Adipose tissue (tissue), 3 donors: ENCODE data around the gene SLC35E2B. TPM values are rescaled to one million over a fixed set of nuclear protein-coding genes. Genes with fewer than 3 reads are reported as not detected.

Experiments
- H3K27ac ChIP-seq: one replicate; pipeline ENCODE4 v1.5.1; 2013; ENCODE audit warnings: low read depth, low read length
- WGBS, 3 donors: extraction: QIAGEN DNeasy Blood & Tissue Kit; methylation state at CpG; one replicate each; pipeline ENCODE4 v1.1.7; 2013; 5-methylcytosine and 5-hydroxymethylcytosine counted together
- polyA plus RNA-seq, 3 donors: library from polyadenylated mRNA; stranded (reverse); fragments of 200-250 nt; gene quantifications; one replicate each; pipeline ENCODE4 v1.2.3, GENCODE V29; 2013
- donor health status: healthy with polysubstance abuse.
- donor health status: Bipolar disorder and iron deficiency.
- donor health status: healthy.

Gene SLC35E2B
- polyA plus RNA-seq, 3 donors = 15.1 to 19.5 (median 18.5) TPM

DNA sequence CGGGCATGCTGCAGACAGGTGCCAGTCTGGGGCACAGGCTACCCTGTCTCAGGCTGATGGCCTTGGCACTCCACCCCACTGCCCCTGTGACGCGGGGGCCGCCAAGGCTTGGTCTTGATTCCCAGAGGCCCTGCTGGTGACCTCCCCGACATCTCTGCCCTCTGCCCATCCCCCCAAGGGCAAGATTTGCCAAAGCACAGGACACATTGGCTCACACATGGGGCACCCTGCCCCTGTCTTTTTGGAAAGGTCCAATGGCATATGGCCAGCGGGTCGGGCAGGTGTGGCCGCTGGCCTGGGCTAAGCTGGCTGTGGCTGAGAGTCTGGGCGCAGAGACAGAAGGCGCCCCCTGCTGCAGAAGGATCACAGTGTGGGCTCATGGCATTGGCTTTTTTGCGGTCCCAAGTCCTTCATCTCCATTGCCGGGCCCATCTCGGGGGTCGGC is 72.7 kb downstream of the SLC35E2B start:
- H3K27ac ChIP-seq = no peak overlapping the region
- 57 to 87% (median 86%) methylated on average over 14 of the region's 14 CpGs for WGBS, 3 donors

DNA sequence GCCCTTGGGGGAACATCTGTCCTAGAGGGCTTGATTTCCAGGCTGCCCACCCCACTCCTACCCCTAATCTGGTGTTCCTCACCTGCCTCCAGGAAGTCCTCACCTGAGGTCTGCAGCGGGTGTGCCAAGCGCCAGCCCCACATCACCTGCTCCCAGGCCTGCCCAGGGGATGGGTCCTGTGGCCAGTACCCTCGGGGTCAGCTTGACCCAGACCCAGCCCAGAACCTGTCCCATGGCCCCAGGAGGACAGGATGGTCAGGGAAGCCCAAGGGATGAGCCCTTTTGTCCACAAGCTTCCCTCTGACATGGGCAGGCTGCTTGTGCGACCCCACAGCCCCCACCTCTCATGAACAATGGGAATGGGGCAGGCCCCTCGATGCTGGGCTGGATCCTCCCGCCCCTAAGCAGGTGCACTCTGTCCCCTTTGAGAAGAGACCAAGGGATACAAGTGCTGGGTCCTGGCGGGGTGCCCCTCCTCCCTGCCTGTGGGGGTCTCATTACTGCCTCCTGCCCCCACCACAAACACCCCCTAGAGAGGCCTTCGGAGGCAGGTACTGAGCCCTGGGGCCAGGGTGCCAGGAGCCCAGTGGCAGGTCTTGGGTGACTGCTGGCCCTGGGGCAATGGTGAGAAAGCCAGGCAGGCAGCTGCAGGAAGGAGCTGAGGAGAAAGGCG is 74.1 kb downstream of the SLC35E2B start:
- WGBS, 3 donors = 94 to 96% (median 96%) methylated on average over 9 of the region's 9 CpGs
- no peak overlapping the region for H3K27ac ChIP-seq

DNA sequence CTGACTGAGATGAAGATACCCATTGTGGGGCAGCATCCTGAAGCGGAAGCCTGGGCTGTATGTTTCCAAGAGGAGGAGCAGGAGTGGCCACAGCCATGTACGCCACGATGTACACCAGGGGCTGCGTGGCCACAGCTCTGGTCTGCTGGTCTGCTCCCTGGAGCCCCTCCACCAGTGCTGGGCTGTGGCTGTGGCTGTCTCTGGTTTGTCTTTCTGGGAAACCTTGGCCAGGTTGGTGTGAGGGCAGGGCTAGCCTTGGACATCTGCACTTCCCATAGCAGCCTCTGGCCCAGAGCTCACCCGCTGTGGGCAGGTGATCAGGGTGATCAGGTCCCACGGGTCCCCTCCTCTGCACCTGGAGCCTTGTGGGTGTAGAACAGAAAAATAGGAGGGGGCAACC is 74.7 kb downstream of the SLC35E2B start:
- 89 to 98% (median 94%) methylated on average over 6 of the region's 6 CpGs for WGBS, 3 donors
- H3K27ac ChIP-seq = no peak overlapping the region

DNA sequence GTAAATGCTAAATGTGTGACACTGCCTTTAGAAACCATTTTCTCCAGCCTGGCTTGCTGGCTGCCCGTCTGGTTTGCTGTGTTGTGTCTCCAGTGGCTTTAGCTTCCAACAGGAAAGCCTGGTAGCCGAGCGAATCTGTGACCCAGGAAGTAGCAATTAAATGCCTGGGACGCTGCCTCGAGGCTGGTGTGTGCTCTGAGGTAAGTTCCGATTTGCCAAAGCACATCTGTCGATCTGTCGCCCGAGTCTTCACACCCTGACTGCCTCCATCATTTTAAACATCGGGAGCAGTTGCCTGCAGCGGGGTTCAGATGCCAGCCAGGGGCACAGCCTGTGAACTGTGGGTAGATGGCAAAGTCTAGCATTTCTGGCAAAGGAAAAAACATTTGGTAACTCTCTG is 75.1 kb downstream of the SLC35E2B start:
- H3K27ac ChIP-seq = no peak overlapping the region
- 87 to 94% (median 90%) methylated on average over 11 of the region's 11 CpGs for WGBS, 3 donors

DNA sequence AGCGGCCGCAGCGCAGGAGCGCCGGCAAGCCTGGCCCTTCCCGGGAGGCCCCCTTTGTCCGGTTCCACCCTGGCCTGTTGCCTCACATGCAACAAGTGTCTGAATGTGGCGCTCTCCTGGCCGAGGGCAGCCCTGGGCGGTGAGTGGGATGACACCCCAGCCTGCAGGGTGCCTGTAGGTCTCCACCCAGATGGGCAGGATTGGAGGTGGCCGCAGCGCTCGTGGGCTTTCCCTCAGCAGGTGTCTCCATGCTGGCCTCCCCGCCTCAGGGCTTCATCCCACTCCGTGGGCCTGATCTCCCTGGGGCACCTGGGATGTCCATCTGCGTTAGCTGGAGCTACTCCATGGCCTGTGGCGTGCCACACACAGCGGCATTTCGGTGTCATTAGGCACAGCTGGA is 75.8 kb downstream of the SLC35E2B start:
- 69 to 87% (median 74%) methylated on average over 18 to 19 of the region's 19 CpGs for WGBS, 3 donors
- no peak overlapping the region for H3K27ac ChIP-seq

DNA sequence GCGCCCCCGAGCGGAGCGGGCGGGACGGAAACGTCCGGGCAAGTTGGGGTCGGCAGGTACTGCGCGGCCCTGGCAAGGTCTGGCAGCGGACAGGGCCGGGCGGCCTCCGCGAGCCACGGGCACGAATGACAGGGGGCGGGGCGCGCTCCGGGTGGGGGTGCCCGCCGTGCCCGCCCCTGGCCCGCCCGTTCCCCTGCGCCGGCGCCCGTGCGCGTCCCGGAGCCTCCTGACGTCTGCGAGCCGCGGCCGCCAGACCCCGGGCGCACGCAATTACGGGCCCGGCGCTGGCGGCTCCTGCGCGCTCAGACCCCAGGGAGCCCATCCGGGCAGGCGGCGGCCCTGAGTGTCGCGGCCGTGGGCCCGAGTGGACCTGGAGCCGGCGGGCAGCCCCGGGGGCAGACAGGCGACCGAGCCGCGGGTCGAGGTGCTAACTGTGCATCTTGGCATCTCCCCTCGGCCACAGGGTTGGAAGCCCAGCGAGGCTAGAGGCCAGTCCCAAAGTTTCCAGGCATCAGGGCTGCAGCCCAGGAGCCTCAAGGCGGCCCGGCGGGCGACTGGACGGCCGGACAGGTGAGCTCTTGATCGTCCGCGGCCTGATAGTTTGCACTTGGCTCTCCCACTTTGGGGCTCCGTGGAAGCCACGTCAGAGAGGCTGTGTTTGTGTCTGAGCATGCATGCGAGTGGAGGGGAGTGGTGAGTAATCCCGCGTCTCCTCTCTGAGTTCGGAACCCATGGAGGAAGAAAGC is 76.4 kb downstream of the SLC35E2B start:
- no peak overlapping the region for H3K27ac ChIP-seq
- 2 to 9% (median 8%) methylated on average over 65 to 80 of the region's 80 CpGs for WGBS, 3 donors

DNA sequence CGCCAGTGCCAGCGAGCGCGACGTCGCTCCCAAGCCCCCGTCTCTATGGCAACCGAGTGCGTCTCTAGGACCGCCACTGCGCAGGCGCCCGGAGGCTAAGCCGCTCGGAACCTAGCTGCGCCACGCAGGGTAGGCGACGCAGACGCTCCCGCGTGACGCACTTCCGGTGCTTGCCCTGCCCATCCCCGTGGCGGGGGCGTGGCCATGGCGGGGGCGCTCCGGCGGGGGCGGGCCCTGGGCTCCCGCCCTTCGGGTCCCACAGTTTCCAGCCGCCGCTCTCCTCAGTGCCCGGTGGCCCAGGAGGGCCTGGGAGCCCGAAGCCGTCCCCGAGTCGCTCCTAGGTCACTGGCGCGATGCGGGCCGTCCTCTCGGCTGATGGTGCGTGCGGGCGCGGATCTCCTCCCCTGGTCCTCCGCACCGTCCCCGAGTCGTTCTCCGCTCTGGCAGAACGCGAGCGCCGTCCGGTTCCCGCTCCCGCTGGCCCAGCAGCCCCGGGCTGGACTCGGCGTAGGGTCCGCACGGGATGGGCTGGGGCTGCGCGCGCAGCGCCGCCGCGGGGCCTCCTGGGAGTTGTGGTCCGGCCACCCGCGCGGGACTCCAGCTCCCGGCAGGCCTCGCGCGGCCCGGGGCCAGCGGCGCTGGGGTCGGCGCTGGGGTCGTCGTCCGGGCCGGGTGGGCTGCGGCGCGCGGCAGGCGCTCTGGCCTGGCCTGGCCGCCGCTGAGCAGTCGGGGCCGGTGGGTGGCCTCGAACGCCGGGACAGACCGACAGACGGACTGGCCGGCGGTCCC is 77.1 kb downstream of the SLC35E2B start, which contains the start of gene MIB2:
Gene MIB2 (plus strand): TSS at position 245 of the 789 bp plus-strand sequence. CDS start 7,953 bp downstream, outside the sequence.
- 0 to 1% (median 0%) methylated on average over 76 to 107 of the region's 107 CpGs for WGBS, 3 donors
- H3K27ac ChIP-seq = peak within 1 kb of the TSS; percentile 98

DNA sequence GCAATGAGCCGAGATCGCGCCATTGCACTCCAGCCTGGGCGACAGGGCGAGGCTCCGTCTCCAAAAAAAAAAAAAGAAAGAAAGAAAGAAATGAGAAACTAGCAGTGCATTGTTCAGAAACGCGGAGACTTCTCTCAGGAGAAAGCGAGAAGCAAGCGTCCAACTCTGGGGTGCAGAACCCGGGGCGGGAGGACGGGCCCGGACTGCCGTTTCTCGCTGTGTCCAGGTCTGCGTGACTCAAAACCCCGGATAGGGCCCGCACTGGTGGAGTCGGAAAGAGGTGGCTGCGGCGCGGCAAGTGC is 77.7 kb downstream of the SLC35E2B start:
- no peak overlapping the region for H3K27ac ChIP-seq
- 0 to 1% (median 0%) methylated on average over 23 of the region's 23 CpGs for WGBS, 3 donors

DNA sequence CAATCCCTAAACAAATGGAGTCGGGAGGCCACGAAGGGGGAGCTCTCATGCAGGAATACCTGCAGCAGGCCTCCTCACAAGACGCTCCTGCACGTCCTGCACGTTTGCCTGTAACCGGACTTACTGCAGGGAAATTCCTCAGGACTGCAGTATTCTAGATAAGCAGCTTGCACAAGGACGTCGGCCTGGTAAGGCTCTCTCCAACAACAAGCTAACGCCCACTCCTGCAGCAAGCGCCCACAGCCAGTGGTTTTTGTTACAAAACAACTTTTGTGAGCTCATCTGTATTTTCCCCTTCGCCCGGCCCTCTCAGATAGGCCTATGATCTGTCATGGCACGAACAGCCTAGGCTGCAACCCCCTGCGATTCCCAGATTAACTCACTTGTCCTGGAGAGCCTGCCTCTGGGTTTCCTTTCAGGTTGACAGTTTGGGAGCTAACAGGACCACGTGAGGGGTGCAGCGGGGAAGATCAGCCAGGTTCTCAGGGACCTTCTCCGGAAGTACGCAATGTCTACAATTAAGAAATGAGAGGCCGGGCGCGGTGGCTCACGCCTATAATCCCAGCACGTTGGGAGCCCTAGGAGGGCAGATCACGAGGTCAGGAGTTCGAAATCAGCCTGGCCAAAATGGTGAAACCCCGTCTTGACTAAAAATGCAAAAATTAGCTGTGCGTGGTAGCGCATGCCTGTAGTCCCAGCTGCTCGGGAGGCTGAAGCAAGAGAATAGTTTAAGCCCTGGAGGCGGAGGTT is 78.2 kb downstream of the SLC35E2B start:
- no peak overlapping the region for H3K27ac ChIP-seq
- WGBS, 3 donors = 8 to 13% (median 12%) methylated on average over 30 of the region's 30 CpGs

DNA sequence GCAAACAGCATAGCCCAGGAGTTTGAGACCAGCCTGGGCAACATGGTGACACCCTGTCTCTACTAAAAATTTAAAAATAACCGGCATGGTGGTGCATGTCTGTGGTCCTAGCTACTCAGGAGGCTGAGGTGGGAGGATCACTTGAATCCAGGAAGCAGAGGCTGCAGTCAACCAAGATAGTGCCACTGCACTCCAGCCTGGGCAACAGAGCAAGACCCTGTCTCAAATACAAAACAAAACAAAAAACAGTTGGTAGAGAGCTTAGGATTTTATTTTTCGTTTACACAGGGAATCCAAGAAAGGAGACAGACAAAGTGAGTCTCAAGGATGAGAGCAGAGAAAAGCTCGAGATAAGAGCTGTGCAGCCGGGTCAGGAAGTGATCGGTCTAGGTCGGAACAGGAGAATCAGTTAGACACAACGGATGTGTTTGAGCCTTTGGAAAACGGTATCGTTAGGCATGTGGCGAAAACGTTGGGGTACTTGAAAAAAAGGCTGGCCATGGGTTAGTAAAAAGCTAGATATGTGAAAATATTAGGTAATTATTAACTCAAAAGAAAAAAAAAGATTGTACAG is 79.0 kb downstream of the SLC35E2B start:
- H3K27ac ChIP-seq = no peak overlapping the region
- 30 to 70% (median 70%) methylated on average over 11 of the region's 11 CpGs for WGBS, 3 donors

DNA sequence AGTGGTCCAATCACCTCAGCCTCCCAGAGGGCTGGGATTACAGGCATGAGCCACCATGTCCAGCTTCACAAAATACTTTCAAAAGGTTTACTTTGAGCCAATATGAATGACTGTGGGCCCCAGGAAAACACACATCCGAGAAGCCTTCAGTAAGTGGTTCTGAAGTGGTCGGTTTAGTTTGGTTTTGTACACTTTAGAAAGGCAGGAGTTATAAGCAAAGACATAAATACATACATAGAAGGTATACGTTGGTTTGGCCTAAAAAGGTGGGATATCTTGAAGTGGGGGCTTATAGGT is 80.5 kb downstream of the SLC35E2B start:
- WGBS, 3 donors = 87 to 96% (median 91%) methylated on average over 3 of the region's 3 CpGs
- H3K27ac ChIP-seq = no peak overlapping the region

DNA sequence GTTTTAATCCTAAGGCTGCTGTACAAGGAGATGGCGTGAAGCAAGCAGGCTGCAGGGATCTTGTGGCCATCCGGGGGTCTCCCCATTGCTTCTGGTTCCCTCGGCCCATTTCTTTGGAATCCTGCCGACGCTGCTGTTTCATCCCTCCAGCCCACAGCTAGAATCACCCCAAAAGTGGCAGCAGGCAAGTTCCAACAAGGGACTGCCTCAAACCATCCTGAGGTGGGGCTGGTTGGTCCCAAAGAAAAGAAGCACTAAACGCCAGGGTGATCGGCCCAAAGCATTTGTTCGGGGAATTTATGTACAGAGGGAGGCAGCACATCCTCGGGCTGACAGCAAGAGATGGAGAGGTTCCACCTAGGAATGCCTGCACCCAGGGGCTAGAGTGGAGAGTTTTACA is 81.8 kb downstream of the SLC35E2B start:
- 69 to 80% (median 70%) methylated on average over 9 of the region's 9 CpGs for WGBS, 3 donors

DNA sequence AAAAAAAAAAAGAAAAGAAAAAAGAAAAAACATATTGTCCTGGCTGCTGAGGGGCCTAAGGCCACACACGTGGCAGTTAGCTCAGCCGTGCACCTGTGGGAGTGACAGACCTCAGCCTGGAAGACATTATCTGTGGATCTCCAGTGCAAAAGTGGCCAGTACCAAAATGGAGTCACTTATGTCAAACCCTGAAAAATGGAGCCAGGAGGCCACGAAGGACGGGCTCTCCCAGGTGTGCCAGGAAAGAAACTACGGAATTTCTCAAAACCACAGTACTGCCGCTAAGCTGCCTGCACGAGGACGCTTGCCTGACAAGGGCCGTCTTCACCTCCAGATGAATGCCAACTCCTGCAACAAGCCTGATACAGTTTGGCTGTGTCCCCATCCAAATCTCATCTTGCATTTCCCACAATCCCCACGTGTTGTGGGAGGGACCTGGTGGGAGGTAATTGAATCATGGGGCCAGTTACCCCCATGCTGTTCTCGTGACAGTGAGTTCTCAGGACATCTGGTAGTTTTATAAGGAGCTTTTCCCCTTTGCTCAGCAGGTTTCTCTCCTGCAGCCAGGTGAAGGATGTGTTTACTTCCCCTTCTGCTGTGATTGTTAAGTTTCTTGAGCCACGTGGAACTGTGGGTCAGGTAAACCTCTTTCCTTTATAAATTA is 82.6 kb downstream of the SLC35E2B start:
- no peak overlapping the region for H3K27ac ChIP-seq
- 68 to 76% (median 69%) methylated on average over 12 of the region's 12 CpGs for WGBS, 3 donors

More for the DNA sequence above, 81.8 kb downstream of the SLC35E2B start:
- H3K27ac ChIP-seq = no peak overlapping the region

Other genes starting within 250 kb of the SLC35E2B start
- 10 to 100 TPM in 1 of 3 donors, 1 to 10 TPM in 1, under 1 TPM in 1; 0.34 to 10.3 (median 2.2) TPM for gene ATAD3C, start 243.1 kb downstream of the SLC35E2B start, polyA plus RNA-seq
- 10 to 100 TPM; 13.6 to 27.5 (median 14.2) TPM for gene ATAD3B, start 221.0 kb downstream of the SLC35E2B start, polyA plus RNA-seq
- gene ATAD3A, start 180.6 kb downstream of the SLC35E2B start, polyA plus RNA-seq = 10 to 100 TPM; 12.9 to 23.1 (median 14.2) TPM
- 1 to 10 TPM in 2 of 3 donors, under 1 TPM in 1; 0.85 to 4.3 (median 2.1) TPM for gene TMEM240, start 152.2 kb downstream of the SLC35E2B start, polyA plus RNA-seq
- gene SSU72, start 117.9 kb downstream of the SLC35E2B start, polyA plus RNA-seq = 100 to 1,000 TPM in 2 of 3 donors, 10 to 100 TPM in 1; 63.1 to 139 (median 133) TPM
- 1 to 10 TPM in 1 of 3 donors, under 1 TPM in 2; 0.52 to 2.2 (median 0.70) TPM for gene FNDC10, start 92.7 kb downstream of the SLC35E2B start, polyA plus RNA-seq
- 10 to 100 TPM; 37.0 to 65.3 (median 41.8) TPM for gene MIB2, start 77.3 kb downstream of the SLC35E2B start, polyA plus RNA-seq
- 10 to 100 TPM in 1 of 3 donors, 1 to 10 TPM in 1, under 1 TPM in 1; 0.89 to 24.4 (median 3.4) TPM for gene MMP23B, start 60.6 kb downstream of the SLC35E2B start, polyA plus RNA-seq
- 10 to 100 TPM; 17.6 to 35.4 (median 26.6) TPM for gene CDK11B, start 33.8 kb downstream of the SLC35E2B start, polyA plus RNA-seq
- 10 to 100 TPM; 10.5 to 52.6 (median 21.5) TPM for gene CDK11A, start 31.6 kb upstream of the SLC35E2B start, polyA plus RNA-seq
- gene NADK, start 85.7 kb upstream of the SLC35E2B start, polyA plus RNA-seq = 100 to 1,000 TPM in 1 of 3 donors, 10 to 100 TPM in 2; 33.2 to 131 (median 73.2) TPM
- 100 to 1,000 TPM in 2 of 3 donors, 10 to 100 TPM in 1; 67.2 to 180 (median 148) TPM for gene GNB1, start 198.3 kb upstream of the SLC35E2B start, polyA plus RNA-seq
- gene CALML6, start 222.5 kb upstream of the SLC35E2B start, polyA plus RNA-seq = 1 to 10 TPM in 1 of 3 donors, under 1 TPM in 2; 0.48 to 2.7 (median 0.62) TPM
- 100 to 1,000 TPM in 1 of 3 donors, 1 to 10 TPM in 2; 1.5 to 182 (median 5.6) TPM for gene TMEM52, start 226.5 kb upstream of the SLC35E2B start, polyA plus RNA-seq